ENCODE results near the gene INKA1.

GRCh38 chr3:49792371-49793150, 10.5 kb upstream of the INKA1 start:
- TF ChIP-seq EZH2 (optimal IDR thresholded peaks at IDR 0.05; ENCODE audit: low read depth, low read length) (no peak), CTCF (IDR thresholded peaks at IDR 0.05; ENCODE audit: low read length) (no peak)

Measured in MM.1S (cell line).